HepG2 (cell line): ENCODE measurements around the gene HIGD1C. TPM values are rescaled to one million over a fixed set of nuclear protein-coding genes. Genes with fewer than 3 reads are reported as not detected.

Source experiments
- FIP1L1 ChIP-seq: fragments of 200-400 bp; formaldehyde crosslinking; IDR thresholded peaks from 2 replicates; pipeline ENCODE4 v1.6.1; 2018; ENCODE audit warnings: low read depth, mild to moderate bottlenecking, low read length, moderate library complexity, borderline replicate concordance; ENCODE audit not compliant: insufficient read depth
- FOXA1 ChIP-seq, 2 experiments: fragments of 450-650 bp in 1 of 2; sonication (generic) in 1 of 2; formaldehyde crosslinking in 1 of 2; IDR thresholded peaks; 2 replicates each; pipeline versions ENCODE4 v1.4.0 to v1.6.1; 2016 to 2020; ENCODE audit warnings: missing genetic modification reagents in 1 of 2
- FOXP1 ChIP-seq, 2 experiments: fragments of 450-650 bp in 1 of 2; IDR thresholded peaks; 2 replicates each; pipeline ENCODE4 v1.6.1; 2017 to 2018; ENCODE audit warnings: antibody characterized with exemption in 1 of 2
- GPN1 ChIP-seq: sonication (generic); formaldehyde crosslinking; IDR thresholded peaks from 2 replicates; pipeline ENCODE4 v1.5.1; 2020; ENCODE audit warnings: missing genetic modification reagents, borderline replicate concordance
- KLF11 ChIP-seq: IDR thresholded peaks from 2 replicates; pipeline ENCODE4 v1.6.1; 2016; ENCODE audit warnings: missing compliant biosample characterization
- MBNL3 ChIP-seq: fragments of 250-450 bp; sonication (Bioruptor Pico); conservative IDR thresholded peaks from 2 replicates; pipeline ENCODE4 v1.8.0; 2022; ENCODE audit warnings: mild to moderate bottlenecking, inconsistent platforms
- MIER2 ChIP-seq: IDR thresholded peaks from 2 replicates; pipeline ENCODE4 v1.6.1; 2016; ENCODE audit warnings: missing biosample characterization, missing genetic modification reagents
- SMAD9 ChIP-seq: sonication (generic); formaldehyde crosslinking; IDR thresholded peaks from 2 replicates; pipeline ENCODE4 v1.5.1; 2020; ENCODE audit warnings: mild to moderate bottlenecking, missing genetic modification reagents
- ZBTB20 ChIP-seq: sonication (generic); formaldehyde crosslinking; IDR thresholded peaks from 2 replicates; pipeline ENCODE4 v1.8.1; 2023; ENCODE audit warnings: missing genetic modification reagents, low read depth, mild to moderate bottlenecking, borderline replicate concordance
- ZFP37 ChIP-seq: sonication (generic); formaldehyde crosslinking; IDR thresholded peaks from 2 replicates; pipeline ENCODE4 v1.4.0; 2020; ENCODE audit warnings: missing genetic modification reagents, borderline replicate concordance
- ZNF432 ChIP-seq: sonication (generic); formaldehyde crosslinking; IDR thresholded peaks from 2 replicates; pipeline ENCODE4 v1.5.0; 2020; ENCODE audit warnings: missing genetic modification reagents, mild to moderate bottlenecking, borderline replicate concordance
- polyA plus RNA-seq, 8 experiments: library from polyadenylated mRNA; depleted of rRNA in 3 of 8; stranded (reverse) in 7 of 8; unstranded in 1 of 8; fragments of >200 nt; fragmentation: Illumina TruSeq in 4 of 8; extraction: Trizol in 4 of 8; gene quantifications; 2 replicates each; pipeline versions ENCODE4 v1.2.1 to v1.2.3, GENCODE V29; 2011 to 2016; ENCODE audit warnings: low read depth in 4 of 8, missing spikeins in 1 of 8, mixed read lengths in 1 of 8; ENCODE audit not compliant: insufficient read depth in 1 of 8
- total RNA-seq, 5 experiments: library from RNA; depleted of rRNA; stranded (reverse); fragments of >200 nt; fragmentation: Illumina TruSeq; extraction: Trizol; gene quantifications; 2 replicates each; pipeline ENCODE4 v1.2.3, GENCODE V29; 2016; ENCODE audit warnings: low read depth in 1 of 5
- TF ChIP-seq, protein P1 (sequence below): sonication (generic); formaldehyde crosslinking; IDR thresholded peaks from 2 replicates; pipeline ENCODE4 v1.4.0; 2020; ENCODE audit warnings: missing genetic modification reagents
- TF ChIP-seq, protein P2 (sequence below): sonication (generic); formaldehyde crosslinking; IDR thresholded peaks from 2 replicates; pipeline ENCODE4 v1.4.0; 2020; ENCODE audit warnings: missing genetic modification reagents
- TF ChIP-seq, protein P3 (sequence below): sonication (generic); formaldehyde crosslinking; IDR thresholded peaks from 2 replicates; pipeline ENCODE4 v1.4.0; 2020; ENCODE audit warnings: missing genetic modification reagents
- TF ChIP-seq, protein P4 (sequence below): sonication (generic); formaldehyde crosslinking; IDR thresholded peaks from 2 replicates; pipeline ENCODE4 v1.5.0; 2020; ENCODE audit warnings: mild to moderate bottlenecking, missing genetic modification reagents, borderline replicate concordance
- TF ChIP-seq, protein P5 (sequence below): sonication (generic); formaldehyde crosslinking; IDR thresholded peaks from 2 replicates; pipeline ENCODE4 v1.8.0; 2022; ENCODE audit warnings: missing genetic modification reagents, low read depth, mild to moderate bottlenecking, borderline replicate concordance

The HIGD1C gene
- total and polyA plus RNA-seq, 2 of the 13 experiments (the other 11 are each of a cell fraction or from before 2014, with no cell fraction given) = not detected

DNA sequence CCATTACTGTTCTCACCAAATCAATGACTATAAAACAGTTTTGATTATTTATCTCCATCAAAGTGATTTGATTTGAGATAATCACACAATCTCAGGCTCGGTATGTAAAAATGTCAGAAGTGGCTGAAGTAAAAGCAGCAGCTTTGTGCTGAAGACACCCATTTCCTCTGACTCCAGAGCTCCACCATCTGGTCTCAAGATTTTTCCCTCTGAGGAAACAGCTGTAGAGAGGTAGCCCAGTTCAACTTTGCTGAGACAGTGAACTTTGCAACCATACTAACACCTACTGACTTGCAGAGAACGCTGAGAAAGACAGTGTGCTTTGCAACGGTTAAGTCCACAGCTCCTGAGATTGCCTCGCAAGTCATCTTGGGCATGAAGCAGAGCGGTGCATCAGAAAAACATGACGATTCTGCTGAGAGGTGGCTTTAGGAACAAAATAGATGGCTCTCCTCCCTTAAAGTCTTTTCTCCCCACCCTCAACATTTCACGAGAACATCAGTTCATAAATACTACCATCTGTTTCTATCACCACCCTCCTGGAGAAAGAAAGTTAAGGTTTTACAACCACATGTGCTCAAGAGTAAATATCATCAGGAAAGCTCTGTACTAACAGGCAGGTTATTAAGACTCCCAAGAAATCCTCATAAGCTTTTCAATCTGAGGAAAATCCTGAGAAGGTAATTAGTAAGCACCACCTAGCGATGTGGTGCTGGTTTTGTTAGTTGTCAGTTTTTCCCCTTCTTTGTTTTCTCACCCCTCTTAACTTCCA lies 34.8 kb downstream of the HIGD1C start (continued):
- TF ChIP-seq, protein P1, sequence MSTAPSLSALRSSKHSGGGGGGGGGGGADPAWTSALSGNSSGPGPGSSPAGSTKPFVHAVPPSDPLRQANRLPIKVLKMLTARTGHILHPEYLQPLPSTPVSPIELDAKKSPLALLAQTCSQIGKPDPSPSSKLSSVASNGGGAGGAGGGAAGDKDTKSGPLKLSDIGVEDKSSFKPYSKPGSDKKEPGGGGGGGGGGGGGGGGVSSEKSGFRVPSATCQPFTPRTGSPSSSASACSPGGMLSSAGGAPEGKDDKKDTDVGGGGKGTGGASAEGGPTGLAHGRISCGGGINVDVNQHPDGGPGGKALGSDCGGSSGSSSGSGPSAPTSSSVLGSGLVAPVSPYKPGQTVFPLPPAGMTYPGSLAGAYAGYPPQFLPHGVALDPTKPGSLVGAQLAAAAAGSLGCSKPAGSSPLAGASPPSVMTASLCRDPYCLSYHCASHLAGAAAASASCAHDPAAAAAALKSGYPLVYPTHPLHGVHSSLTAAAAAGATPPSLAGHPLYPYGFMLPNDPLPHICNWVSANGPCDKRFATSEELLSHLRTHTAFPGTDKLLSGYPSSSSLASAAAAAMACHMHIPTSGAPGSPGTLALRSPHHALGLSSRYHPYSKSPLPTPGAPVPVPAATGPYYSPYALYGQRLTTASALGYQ = no peak
- no peak for TF ChIP-seq GPN1
- no peak for TF ChIP-seq KLF11
- TF ChIP-seq ZBTB20 (CRISPR knock-in tag) = no peak
- no peak for TF ChIP-seq SMAD9 (CRISPR knock-in tag)
- TF ChIP-seq MIER2 (CRISPR knock-in tag) = 0 out of 2 replicates have a peak, but pooled peaks have one; percentile 28
- no peak for TF ChIP-seq ZFP37
- no peak for TF ChIP-seq FOXP1 (IDR thresholded peaks at IDR 0.05)
- TF ChIP-seq FOXP1 (CRISPR knock-in tag; IDR thresholded peaks at IDR 0.05) = no peak
- TF ChIP-seq, protein P2, sequence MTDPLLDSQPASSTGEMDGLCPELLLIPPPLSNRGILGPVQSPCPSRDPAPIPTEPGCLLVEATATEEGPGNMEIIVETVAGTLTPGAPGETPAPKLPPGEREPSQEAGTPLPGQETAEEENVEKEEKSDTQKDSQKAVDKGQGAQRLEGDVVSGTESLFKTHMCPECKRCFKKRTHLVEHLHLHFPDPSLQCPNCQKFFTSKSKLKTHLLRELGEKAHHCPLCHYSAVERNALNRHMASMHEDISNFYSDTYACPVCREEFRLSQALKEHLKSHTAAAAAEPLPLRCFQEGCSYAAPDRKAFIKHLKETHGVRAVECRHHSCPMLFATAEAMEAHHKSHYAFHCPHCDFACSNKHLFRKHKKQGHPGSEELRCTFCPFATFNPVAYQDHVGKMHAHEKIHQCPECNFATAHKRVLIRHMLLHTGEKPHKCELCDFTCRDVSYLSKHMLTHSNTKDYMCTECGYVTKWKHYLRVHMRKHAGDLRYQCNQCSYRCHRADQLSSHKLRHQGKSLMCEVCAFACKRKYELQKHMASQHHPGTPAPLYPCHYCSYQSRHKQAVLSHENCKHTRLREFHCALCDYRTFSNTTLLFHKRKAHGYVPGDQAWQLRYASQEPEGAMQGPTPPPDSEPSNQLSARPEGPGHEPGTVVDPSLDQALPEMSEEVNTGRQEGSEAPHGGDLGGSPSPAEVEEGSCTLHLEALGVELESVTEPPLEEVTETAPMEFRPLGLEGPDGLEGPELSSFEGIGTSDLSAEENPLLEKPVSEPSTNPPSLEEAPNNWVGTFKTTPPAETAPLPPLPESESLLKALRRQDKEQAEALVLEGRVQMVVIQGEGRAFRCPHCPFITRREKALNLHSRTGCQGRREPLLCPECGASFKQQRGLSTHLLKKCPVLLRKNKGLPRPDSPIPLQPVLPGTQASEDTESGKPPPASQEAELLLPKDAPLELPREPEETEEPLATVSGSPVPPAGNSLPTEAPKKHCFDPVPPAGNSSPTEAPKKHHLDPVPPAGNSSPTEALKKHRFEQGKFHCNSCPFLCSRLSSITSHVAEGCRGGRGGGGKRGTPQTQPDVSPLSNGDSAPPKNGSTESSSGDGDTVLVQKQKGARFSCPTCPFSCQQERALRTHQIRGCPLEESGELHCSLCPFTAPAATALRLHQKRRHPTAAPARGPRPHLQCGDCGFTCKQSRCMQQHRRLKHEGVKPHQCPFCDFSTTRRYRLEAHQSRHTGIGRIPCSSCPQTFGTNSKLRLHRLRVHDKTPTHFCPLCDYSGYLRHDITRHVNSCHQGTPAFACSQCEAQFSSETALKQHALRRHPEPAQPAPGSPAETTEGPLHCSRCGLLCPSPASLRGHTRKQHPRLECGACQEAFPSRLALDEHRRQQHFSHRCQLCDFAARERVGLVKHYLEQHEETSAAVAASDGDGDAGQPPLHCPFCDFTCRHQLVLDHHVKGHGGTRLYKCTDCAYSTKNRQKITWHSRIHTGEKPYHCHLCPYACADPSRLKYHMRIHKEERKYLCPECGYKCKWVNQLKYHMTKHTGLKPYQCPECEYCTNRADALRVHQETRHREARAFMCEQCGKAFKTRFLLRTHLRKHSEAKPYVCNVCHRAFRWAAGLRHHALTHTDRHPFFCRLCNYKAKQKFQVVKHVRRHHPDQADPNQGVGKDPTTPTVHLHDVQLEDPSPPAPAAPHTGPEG (CRISPR knock-in tag) = no peak
- TF ChIP-seq, protein P3, sequence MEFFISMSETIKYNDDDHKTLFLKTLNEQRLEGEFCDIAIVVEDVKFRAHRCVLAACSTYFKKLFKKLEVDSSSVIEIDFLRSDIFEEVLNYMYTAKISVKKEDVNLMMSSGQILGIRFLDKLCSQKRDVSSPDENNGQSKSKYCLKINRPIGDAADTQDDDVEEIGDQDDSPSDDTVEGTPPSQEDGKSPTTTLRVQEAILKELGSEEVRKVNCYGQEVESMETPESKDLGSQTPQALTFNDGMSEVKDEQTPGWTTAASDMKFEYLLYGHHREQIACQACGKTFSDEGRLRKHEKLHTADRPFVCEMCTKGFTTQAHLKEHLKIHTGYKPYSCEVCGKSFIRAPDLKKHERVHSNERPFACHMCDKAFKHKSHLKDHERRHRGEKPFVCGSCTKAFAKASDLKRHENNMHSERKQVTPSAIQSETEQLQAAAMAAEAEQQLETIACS (CRISPR knock-in tag) = no peak
- no peak for TF ChIP-seq ZNF432 (CRISPR knock-in tag)
- TF ChIP-seq, protein P4, sequence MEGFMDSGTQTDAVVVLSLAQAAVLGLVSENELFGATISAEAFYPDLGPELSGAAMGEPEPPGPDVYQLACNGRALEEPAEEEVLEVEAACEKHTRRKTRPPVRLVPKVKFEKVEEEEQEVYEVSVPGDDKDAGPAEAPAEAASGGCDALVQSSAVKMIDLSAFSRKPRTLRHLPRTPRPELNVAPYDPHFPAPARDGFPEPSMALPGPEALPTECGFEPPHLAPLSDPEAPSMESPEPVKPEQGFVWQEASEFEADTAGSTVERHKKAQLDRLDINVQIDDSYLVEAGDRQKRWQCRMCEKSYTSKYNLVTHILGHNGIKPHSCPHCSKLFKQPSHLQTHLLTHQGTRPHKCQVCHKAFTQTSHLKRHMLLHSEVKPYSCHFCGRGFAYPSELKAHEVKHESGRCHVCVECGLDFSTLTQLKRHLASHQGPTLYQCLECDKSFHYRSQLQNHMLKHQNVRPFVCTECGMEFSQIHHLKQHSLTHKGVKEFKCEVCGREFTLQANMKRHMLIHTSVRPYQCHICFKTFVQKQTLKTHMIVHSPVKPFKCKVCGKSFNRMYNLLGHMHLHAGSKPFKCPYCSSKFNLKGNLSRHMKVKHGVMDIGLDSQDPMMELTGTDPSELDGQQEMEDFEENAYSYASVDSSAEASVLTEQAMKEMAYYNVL = no peak
- no peak for TF ChIP-seq MBNL3 (CRISPR knock-in tag)
- TF ChIP-seq FOXA1 (IDR thresholded peaks at IDR 0.05) = no peak
- TF ChIP-seq FOXA1 (CRISPR knock-in tag; IDR thresholded peaks at IDR 0.05) = no peak
- TF ChIP-seq, protein P5, sequence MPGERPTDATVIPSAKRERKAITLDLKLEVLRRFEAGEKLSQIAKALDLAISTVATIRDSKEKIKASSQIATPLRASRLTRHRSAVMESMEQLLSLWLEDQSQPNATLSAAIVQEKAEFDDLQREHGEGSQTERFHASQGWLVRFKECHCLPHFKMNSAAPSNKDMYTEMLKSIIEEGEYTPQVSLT (CRISPR knock-in tag) = no peak
- TF ChIP-seq FIP1L1 = no peak
